Liver (tissue), 3 donors: Measurements from ENCODE around the gene REXO5.
A peak's percentile ranks its signal among the peaks of the same experiment; 100 is the strongest.

Source experiments
- EGR1 ChIP-seq, 2 donors: IDR thresholded peaks; 2 replicates each; pipeline ENCODE4 v1.6.1; 2016 to 2018; ENCODE audit warnings: antibody characterized with exemption in 2 of 2, low read depth in 2 of 2
- FOXA1 ChIP-seq: IDR thresholded peaks from 2 replicates; pipeline ENCODE4 v1.6.1; 2016; ENCODE audit warnings: antibody characterized with exemption
- HNF4G ChIP-seq: IDR thresholded peaks from 2 replicates; pipeline ENCODE4 v1.6.1; 2016; ENCODE audit warnings: antibody characterized with exemption
- JUND ChIP-seq, 2 donors: IDR thresholded peaks; 2 replicates each; pipeline ENCODE4 v1.6.1; 2016; ENCODE audit warnings: antibody characterized with exemption in 2 of 2
- NR2F2 ChIP-seq: IDR thresholded peaks from 2 replicates; pipeline ENCODE4 v1.6.1; 2016; ENCODE audit warnings: antibody characterized with exemption
- RAD21 ChIP-seq, 2 donors: IDR thresholded peaks; 2 replicates each; pipeline ENCODE4 v1.6.1; 2016; ENCODE audit warnings: antibody characterized with exemption in 2 of 2, mild to moderate bottlenecking in 2 of 2
- RXRA ChIP-seq, 2 donors: IDR thresholded peaks; 2 replicates each; pipeline ENCODE4 v1.6.1; 2017 to 2018; ENCODE audit warnings: antibody characterized with exemption in 2 of 2, mild to moderate bottlenecking in 1 of 2
- TAF1 ChIP-seq: conservative IDR thresholded peaks from 2 replicates; pipeline ENCODE4 v1.6.1; 2016; ENCODE audit warnings: antibody characterized with exemption, mild to moderate bottlenecking
- YY1 ChIP-seq: IDR thresholded peaks from 2 replicates; pipeline ENCODE4 v1.6.1; 2016; ENCODE audit warnings: antibody characterized with exemption, mild to moderate bottlenecking
- TF ChIP-seq, protein P1 (sequence below): fragments of 150-350 bp; IDR thresholded peaks from 2 replicates; pipeline ENCODE4 v1.5.1; 2017; ENCODE audit warnings: improper control_type of control experiment, low read depth, low read length; ENCODE audit not compliant: missing input control
- TF ChIP-seq, protein P2 (sequence below): IDR thresholded peaks from 2 replicates; pipeline ENCODE4 v1.6.1; 2016; ENCODE audit warnings: antibody characterized with exemption
- TF ChIP-seq, protein P3 (sequence below): IDR thresholded peaks from 2 replicates; pipeline ENCODE4 v1.6.1; 2016; ENCODE audit warnings: antibody characterized with exemption, mild to moderate bottlenecking
- TF ChIP-seq, protein P4 (sequence below): IDR thresholded peaks from 2 replicates; pipeline ENCODE4 v1.6.1; 2016; ENCODE audit warnings: antibody characterized with exemption
- donor health status: healthy.
- donor health status: healthy.

DNA sequence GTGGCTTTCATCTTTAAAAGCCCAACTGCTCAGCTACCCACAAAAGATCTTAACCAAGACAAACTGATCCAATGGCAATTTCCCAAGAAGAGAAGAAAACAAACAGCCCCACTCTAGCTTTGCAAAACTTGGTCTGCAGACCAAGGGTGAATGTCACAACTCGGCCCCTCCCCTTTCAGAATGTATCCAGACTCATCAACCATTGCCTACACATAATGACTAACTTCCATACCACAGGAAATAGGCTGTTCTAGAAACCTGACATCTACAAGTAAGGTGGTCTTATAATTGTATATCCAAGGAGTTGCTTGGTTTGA, 77.9 kb downstream of the REXO5 start:
- TF ChIP-seq, protein P1, sequence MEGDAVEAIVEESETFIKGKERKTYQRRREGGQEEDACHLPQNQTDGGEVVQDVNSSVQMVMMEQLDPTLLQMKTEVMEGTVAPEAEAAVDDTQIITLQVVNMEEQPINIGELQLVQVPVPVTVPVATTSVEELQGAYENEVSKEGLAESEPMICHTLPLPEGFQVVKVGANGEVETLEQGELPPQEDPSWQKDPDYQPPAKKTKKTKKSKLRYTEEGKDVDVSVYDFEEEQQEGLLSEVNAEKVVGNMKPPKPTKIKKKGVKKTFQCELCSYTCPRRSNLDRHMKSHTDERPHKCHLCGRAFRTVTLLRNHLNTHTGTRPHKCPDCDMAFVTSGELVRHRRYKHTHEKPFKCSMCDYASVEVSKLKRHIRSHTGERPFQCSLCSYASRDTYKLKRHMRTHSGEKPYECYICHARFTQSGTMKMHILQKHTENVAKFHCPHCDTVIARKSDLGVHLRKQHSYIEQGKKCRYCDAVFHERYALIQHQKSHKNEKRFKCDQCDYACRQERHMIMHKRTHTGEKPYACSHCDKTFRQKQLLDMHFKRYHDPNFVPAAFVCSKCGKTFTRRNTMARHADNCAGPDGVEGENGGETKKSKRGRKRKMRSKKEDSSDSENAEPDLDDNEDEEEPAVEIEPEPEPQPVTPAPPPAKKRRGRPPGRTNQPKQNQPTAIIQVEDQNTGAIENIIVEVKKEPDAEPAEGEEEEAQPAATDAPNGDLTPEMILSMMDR: no peak
- TF ChIP-seq, protein P2, sequence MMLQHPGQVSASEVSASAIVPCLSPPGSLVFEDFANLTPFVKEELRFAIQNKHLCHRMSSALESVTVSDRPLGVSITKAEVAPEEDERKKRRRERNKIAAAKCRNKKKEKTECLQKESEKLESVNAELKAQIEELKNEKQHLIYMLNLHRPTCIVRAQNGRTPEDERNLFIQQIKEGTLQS: no peak
- peak in 1 of 2 donors; percentile 4 for TF ChIP-seq RAD21 (IDR thresholded peaks at IDR 0.05)
- TF ChIP-seq RXRA (IDR thresholded peaks at IDR 0.05): peak; percentile 33 to 61
- no peak for TF ChIP-seq HNF4G
- TF ChIP-seq FOXA1: no peak
- TF ChIP-seq YY1: peak; percentile 34
- TF ChIP-seq JUND (IDR thresholded peaks at IDR 0.05): peak in 1 of 2 donors; percentile 19
- no peak for TF ChIP-seq NR2F2
- TF ChIP-seq, protein P3, sequence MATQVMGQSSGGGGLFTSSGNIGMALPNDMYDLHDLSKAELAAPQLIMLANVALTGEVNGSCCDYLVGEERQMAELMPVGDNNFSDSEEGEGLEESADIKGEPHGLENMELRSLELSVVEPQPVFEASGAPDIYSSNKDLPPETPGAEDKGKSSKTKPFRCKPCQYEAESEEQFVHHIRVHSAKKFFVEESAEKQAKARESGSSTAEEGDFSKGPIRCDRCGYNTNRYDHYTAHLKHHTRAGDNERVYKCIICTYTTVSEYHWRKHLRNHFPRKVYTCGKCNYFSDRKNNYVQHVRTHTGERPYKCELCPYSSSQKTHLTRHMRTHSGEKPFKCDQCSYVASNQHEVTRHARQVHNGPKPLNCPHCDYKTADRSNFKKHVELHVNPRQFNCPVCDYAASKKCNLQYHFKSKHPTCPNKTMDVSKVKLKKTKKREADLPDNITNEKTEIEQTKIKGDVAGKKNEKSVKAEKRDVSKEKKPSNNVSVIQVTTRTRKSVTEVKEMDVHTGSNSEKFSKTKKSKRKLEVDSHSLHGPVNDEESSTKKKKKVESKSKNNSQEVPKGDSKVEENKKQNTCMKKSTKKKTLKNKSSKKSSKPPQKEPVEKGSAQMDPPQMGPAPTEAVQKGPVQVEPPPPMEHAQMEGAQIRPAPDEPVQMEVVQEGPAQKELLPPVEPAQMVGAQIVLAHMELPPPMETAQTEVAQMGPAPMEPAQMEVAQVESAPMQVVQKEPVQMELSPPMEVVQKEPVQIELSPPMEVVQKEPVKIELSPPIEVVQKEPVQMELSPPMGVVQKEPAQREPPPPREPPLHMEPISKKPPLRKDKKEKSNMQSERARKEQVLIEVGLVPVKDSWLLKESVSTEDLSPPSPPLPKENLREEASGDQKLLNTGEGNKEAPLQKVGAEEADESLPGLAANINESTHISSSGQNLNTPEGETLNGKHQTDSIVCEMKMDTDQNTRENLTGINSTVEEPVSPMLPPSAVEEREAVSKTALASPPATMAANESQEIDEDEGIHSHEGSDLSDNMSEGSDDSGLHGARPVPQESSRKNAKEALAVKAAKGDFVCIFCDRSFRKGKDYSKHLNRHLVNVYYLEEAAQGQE: no peak
- TF ChIP-seq EGR1 (IDR thresholded peaks at IDR 0.05; ENCODE audit: low read depth in 2 of 2): no peak
- no peak for TF ChIP-seq TAF1
- TF ChIP-seq, protein P4, sequence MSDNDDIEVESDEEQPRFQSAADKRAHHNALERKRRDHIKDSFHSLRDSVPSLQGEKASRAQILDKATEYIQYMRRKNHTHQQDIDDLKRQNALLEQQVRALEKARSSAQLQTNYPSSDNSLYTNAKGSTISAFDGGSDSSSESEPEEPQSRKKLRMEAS: no peak
